WTC11 (cell line): ENCODE data around the gene RASSF4. TPM values are rescaled to one million over a fixed set of nuclear protein-coding genes. Genes with fewer than 3 reads are reported as not detected.

ENCODE experiments used
- ATAC-seq: fragments of 200-7000 bp; cut with Tn5 transposase; 2 replicates; pipeline ENCODE4 v1.10.0; 2021; ENCODE audit warnings: mild to moderate bottlenecking, moderate library complexity
- CTCF ChIA-PET: fragments of 300-600 bp; sonication (Branson Sonifier 250); formaldehyde crosslinking; loops from one replicate; lab custom pipeline; 2021; ENCODE audit warnings: antibody characterized with exemption; lab: Charles Lee
- POLR2A ChIA-PET: fragments of 350-600 bp; sonication (Branson Sonifier 250); formaldehyde crosslinking; loops from one replicate; lab custom pipeline; 2021; ENCODE audit warnings: antibody characterized with exemption; lab: Charles Lee
- DNase-seq: peaks from one replicate; pipeline ENCODE4 v3.0.0; 2021; ENCODE audit warnings: low spot score
- H3K27ac Mint-ChIP-seq: 2 replicates; pipeline ENCODE4 v1.8.0; 2021; ENCODE audit warnings: mixed read lengths
- H3K27me3 Mint-ChIP-seq: 2 replicates; pipeline ENCODE4 v1.8.0; 2021; ENCODE audit warnings: low read depth, mild to moderate bottlenecking, moderate library complexity, mixed read lengths
- H3K36me3 Mint-ChIP-seq: 2 replicates; pipeline ENCODE4 v1.8.0; 2021; ENCODE audit warnings: mixed read lengths
- H3K4me1 Mint-ChIP-seq: 2 replicates; pipeline ENCODE4 v1.8.0; 2022; ENCODE audit warnings: mixed read lengths
- H3K4me3 Mint-ChIP-seq: 2 replicates; pipeline ENCODE4 v1.8.0; 2021; ENCODE audit warnings: mild to moderate bottlenecking, moderate library complexity, mixed read lengths
- H3K9me3 Mint-ChIP-seq: 2 replicates; pipeline ENCODE4 v1.8.0; 2021; ENCODE audit warnings: mixed read lengths
- ATF6 ChIP-seq: sonication (generic); formaldehyde crosslinking; IDR thresholded peaks from 2 replicates; pipeline ENCODE4 v1.8.1; 2023; ENCODE audit warnings: mild to moderate bottlenecking, missing genetic modification reagents
- E2F1 ChIP-seq: sonication (generic); formaldehyde crosslinking; IDR thresholded peaks from 2 replicates; pipeline ENCODE4 v1.8.0; 2022; ENCODE audit warnings: mild to moderate bottlenecking, missing genetic modification reagents
- EMX1 ChIP-seq: fragments of 250-450 bp; sonication (Bioruptor Pico); IDR thresholded peaks from 2 replicates; pipeline ENCODE4 v1.8.0; 2021; ENCODE audit warnings: mild to moderate bottlenecking
- ETV6 ChIP-seq: sonication (generic); formaldehyde crosslinking; IDR thresholded peaks from 2 replicates; pipeline ENCODE4 v1.8.1; 2022; ENCODE audit warnings: mild to moderate bottlenecking, missing genetic modification reagents
- FOXK1 ChIP-seq: sonication (generic); formaldehyde crosslinking; IDR thresholded peaks from 2 replicates; pipeline ENCODE4 v1.8.0; 2022; ENCODE audit warnings: mild to moderate bottlenecking, moderate library complexity, missing genetic modification reagents
- FOXP4 ChIP-seq: sonication (generic); formaldehyde crosslinking; IDR thresholded peaks from 2 replicates; pipeline ENCODE4 v1.8.0; 2022; ENCODE audit warnings: mild to moderate bottlenecking, missing genetic modification reagents
- GABPB1 ChIP-seq: sonication (generic); formaldehyde crosslinking; IDR thresholded peaks from 2 replicates; pipeline ENCODE4 v1.8.1; 2023; ENCODE audit warnings: mild to moderate bottlenecking, missing genetic modification reagents
- GTF2I ChIP-seq: fragments of 250-450 bp; sonication (Bioruptor Pico); conservative IDR thresholded peaks from 2 replicates; pipeline ENCODE4 v1.4.0; 2021; ENCODE audit warnings: mild to moderate bottlenecking
- MAX ChIP-seq: sonication (generic); formaldehyde crosslinking; IDR thresholded peaks from 2 replicates; pipeline ENCODE4 v1.8.0; 2022; ENCODE audit warnings: mild to moderate bottlenecking, missing genetic modification reagents
- MLX ChIP-seq: sonication (generic); formaldehyde crosslinking; IDR thresholded peaks from 2 replicates; pipeline ENCODE4 v1.8.1; 2023; ENCODE audit warnings: mild to moderate bottlenecking, missing genetic modification reagents, moderate library complexity
- MYBL2 ChIP-seq: sonication (generic); formaldehyde crosslinking; IDR thresholded peaks from 2 replicates; pipeline ENCODE4 v1.8.1; 2023; ENCODE audit warnings: mild to moderate bottlenecking, moderate library complexity, missing genetic modification reagents
- NR2C2 ChIP-seq: sonication (generic); formaldehyde crosslinking; IDR thresholded peaks from 2 replicates; pipeline ENCODE4 v1.8.0; 2022; ENCODE audit warnings: mild to moderate bottlenecking, missing genetic modification reagents
- NR3C1 ChIP-seq: sonication (generic); formaldehyde crosslinking; conservative IDR thresholded peaks from 2 replicates; pipeline ENCODE4 v1.8.1; 2023; ENCODE audit warnings: low read depth, mild to moderate bottlenecking, missing genetic modification reagents
- RELA ChIP-seq: sonication (generic); formaldehyde crosslinking; IDR thresholded peaks from 2 replicates; pipeline ENCODE4 v1.8.1; 2022; ENCODE audit warnings: missing genetic modification reagents, mild to moderate bottlenecking, borderline replicate concordance
- USF1 ChIP-seq: sonication (generic); formaldehyde crosslinking; IDR thresholded peaks from 2 replicates; pipeline ENCODE4 v1.8.0; 2022; ENCODE audit warnings: mild to moderate bottlenecking, missing genetic modification reagents
- ZNF219 ChIP-seq: sonication (generic); formaldehyde crosslinking; IDR thresholded peaks from 2 replicates; pipeline ENCODE4 v1.8.0; 2023; ENCODE audit warnings: missing genetic modification reagents, mild to moderate bottlenecking, borderline replicate concordance
- ZNF232 ChIP-seq: sonication (generic); formaldehyde crosslinking; IDR thresholded peaks from 2 replicates; pipeline ENCODE4 v1.8.0; 2022; ENCODE audit warnings: mild to moderate bottlenecking, missing genetic modification reagents
- total RNA-seq: library from RNA; stranded (reverse); gene quantifications from 3 replicates; pipeline ENCODE4 v1.2.3, GENCODE V29; 2021
- TF ChIP-seq, protein P1 (sequence below): sonication (generic); formaldehyde crosslinking; IDR thresholded peaks from 2 replicates; pipeline ENCODE4 v1.8.0; 2023; ENCODE audit warnings: missing genetic modification reagents
- TF ChIP-seq, protein P2 (sequence below): sonication (generic); formaldehyde crosslinking; conservative IDR thresholded peaks from 2 replicates; pipeline ENCODE4 v1.8.1; 2023; ENCODE audit warnings: mild to moderate bottlenecking, low read depth, missing genetic modification reagents, moderate library complexity

The RASSF4 gene
- total RNA-seq, 1 experiment from 2014 or later: 15.7 TPM

DNA sequence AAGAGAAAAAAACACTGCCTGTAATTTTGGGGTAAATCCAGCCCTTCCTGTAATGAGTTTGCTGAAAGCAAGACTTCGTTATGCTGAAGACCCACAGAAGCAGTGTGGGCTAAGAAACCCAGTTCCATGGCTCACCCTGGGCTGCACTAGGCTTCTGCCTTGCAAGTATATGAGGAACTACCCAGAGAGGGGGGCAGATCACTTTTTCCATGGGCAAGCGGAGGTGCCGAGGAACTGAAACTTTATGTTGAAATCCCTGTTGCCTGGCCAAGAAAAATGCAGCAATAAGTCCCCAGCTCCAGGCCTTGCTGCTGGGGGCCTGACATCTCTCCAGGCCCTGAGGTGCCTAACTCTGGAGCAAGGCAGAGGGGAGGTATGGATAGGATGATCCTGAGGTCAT, 8.5 kb downstream of the RASSF4 start:
- H3K36me3 Mint-ChIP-seq: peaks cover 28% of the 10 kb centered on the region
- ChIA-PET POLR2A (interaction anchor here (0.7 to 1.5 kb wide), 2 partner anchors 11 to 442 kb away, joined by 3 to 5 read pairs; partner anchors contain the start of gene DEPP1), CTCF (interaction anchor here (0.7 to 2.1 kb wide), 6 partner anchors 12 to 35 kb away, joined by 3 to 11 read pairs (median 4); no protein-coding TSS in a partner anchor)
- no peaks in the 10 kb centered on the region for H3K27me3 Mint-ChIP-seq
- no peaks in the 10 kb centered on the region for H3K9me3 Mint-ChIP-seq
- peaks cover 62% of the 10 kb centered on the region for H3K4me1 Mint-ChIP-seq
- no peak for DNase-seq
- TF ChIP-seq ATF6 (CRISPR knock-in tag): no peak
- no peak for TF ChIP-seq E2F1 (CRISPR knock-in tag)
- TF ChIP-seq FOXK1 (CRISPR knock-in tag): no peak
- TF ChIP-seq ETV6 (CRISPR knock-in tag): no peak
- TF ChIP-seq NR3C1 (CRISPR knock-in tag): no peak
- no peak for TF ChIP-seq FOXP4
- TF ChIP-seq, protein P1, sequence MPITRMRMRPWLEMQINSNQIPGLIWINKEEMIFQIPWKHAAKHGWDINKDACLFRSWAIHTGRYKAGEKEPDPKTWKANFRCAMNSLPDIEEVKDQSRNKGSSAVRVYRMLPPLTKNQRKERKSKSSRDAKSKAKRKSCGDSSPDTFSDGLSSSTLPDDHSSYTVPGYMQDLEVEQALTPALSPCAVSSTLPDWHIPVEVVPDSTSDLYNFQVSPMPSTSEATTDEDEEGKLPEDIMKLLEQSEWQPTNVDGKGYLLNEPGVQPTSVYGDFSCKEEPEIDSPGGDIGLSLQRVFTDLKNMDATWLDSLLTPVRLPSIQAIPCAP: no peak
- TF ChIP-seq, protein P2, sequence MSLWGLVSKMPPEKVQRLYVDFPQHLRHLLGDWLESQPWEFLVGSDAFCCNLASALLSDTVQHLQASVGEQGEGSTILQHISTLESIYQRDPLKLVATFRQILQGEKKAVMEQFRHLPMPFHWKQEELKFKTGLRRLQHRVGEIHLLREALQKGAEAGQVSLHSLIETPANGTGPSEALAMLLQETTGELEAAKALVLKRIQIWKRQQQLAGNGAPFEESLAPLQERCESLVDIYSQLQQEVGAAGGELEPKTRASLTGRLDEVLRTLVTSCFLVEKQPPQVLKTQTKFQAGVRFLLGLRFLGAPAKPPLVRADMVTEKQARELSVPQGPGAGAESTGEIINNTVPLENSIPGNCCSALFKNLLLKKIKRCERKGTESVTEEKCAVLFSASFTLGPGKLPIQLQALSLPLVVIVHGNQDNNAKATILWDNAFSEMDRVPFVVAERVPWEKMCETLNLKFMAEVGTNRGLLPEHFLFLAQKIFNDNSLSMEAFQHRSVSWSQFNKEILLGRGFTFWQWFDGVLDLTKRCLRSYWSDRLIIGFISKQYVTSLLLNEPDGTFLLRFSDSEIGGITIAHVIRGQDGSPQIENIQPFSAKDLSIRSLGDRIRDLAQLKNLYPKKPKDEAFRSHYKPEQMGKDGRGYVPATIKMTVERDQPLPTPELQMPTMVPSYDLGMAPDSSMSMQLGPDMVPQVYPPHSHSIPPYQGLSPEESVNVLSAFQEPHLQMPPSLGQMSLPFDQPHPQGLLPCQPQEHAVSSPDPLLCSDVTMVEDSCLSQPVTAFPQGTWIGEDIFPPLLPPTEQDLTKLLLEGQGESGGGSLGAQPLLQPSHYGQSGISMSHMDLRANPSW (CRISPR knock-in tag): no peak
- TF ChIP-seq EMX1 (CRISPR knock-in tag): no peak
- H3K4me3 Mint-ChIP-seq: no peak overlapping the region
- no peak overlapping the region for H3K27ac Mint-ChIP-seq
- ATAC-seq: no peak

GRCh38 chr10:44968500-44969400, 9.1 kb downstream of the RASSF4 start:
- H3K36me3 Mint-ChIP-seq: peaks cover 28% of the 10 kb centered on the region
- ATAC-seq (no peak), DNase-seq (no peak)
- H3K9me3 Mint-ChIP-seq: no peaks in the 10 kb centered on the region
- H3K4me1 Mint-ChIP-seq: peaks cover 62% of the 10 kb centered on the region
- no peak overlapping the region for H3K27ac Mint-ChIP-seq
- CTCF ChIA-PET: interaction anchor here (2.1 kb wide), 1 partner anchor 36 kb away, joined by 11 read pairs; no protein-coding TSS in a partner anchor
- POLR2A ChIA-PET: interaction anchor here (0.7 to 1.5 kb wide), 2 partner anchors 10 to 441 kb away, joined by 3 to 5 read pairs; partner anchors contain the start of gene DEPP1
- no peak overlapping the region for H3K4me3 Mint-ChIP-seq
- H3K27me3 Mint-ChIP-seq: no peaks in the 10 kb centered on the region
- TF ChIP-seq GTF2I (CRISPR knock-in tag) (no peak), NR3C1 (CRISPR knock-in tag) (no peak), NR2C2 (CRISPR knock-in tag) (no peak), RELA (no peak), ZNF232 (no peak), MAX (no peak), MLX (CRISPR knock-in tag) (no peak), USF1 (CRISPR knock-in tag) (no peak), GABPB1 (CRISPR knock-in tag) (no peak), FOXK1 (CRISPR knock-in tag) (no peak), MYBL2 (no peak), ZNF219 (CRISPR knock-in tag) (no peak), ATF6 (CRISPR knock-in tag) (no peak)
